ENCODE results near the gene HES5.

The HES5 gene

GRCh38 chr1:2480236-2480985 is 49.7 kb downstream of the HES5 start:
- no peak overlapping the region for H2AFZ ChIP-seq (ENCODE audit: low read depth, low read length, severe bottlenecking)
- H4K20me1 ChIP-seq (ENCODE audit: low read depth, low read length), result no peaks in the 10 kb centered on the region
- H3F3A ChIP-seq (ENCODE audit: insufficient read depth), result no peaks in the 10 kb centered on the region
- no peaks in the 10 kb centered on the region for H3K36me3 ChIP-seq (ENCODE audit: low read length)
- H3K9me3 ChIP-seq (ENCODE audit: insufficient read depth, low read length), result no peaks in the 10 kb centered on the region
- no peaks in the 10 kb centered on the region for H3K79me2 ChIP-seq (ENCODE audit: insufficient read depth, low read length)
- no peak overlapping the region for H3K9ac ChIP-seq (ENCODE audit: low read length)
- no peaks in the 10 kb centered on the region for H3K9me2 ChIP-seq (replicated peaks; ENCODE audit: insufficient read depth, low read length)
- H3K27me3 ChIP-seq (ENCODE audit: low read length), result no peaks in the 10 kb centered on the region
- H3K27ac ChIP-seq (ENCODE audit: low read depth, low read length), result no peak overlapping the region
- no peak overlapping the region for H3K4me3 ChIP-seq (ENCODE audit: insufficient read depth, low read length, poor library complexity, severe bottlenecking)
- TF ChIP-seq EZH2phosphoT487 (conservative IDR thresholded peaks at IDR 0.05; ENCODE audit: low read length) (no peak), CTCF (IDR thresholded peaks at IDR 0.05; ENCODE audit: insufficient read depth, low read length, poor library complexity, severe bottlenecking) (no peak)
- no peak overlapping the region for H3K4me2 ChIP-seq (ENCODE audit: low read depth, low read length, poor library complexity, severe bottlenecking)

- Histone ChIP-seq H3K9me3 (ENCODE audit: insufficient read depth, low read length) (no peaks in the 10 kb centered on the region), H3K27ac (ENCODE audit: low read depth, low read length) (no peak overlapping the region), H4K20me1 (ENCODE audit: low read depth, low read length) (no peaks in the 10 kb centered on the region), H3K4me2 (ENCODE audit: low read depth, low read length, poor library complexity, severe bottlenecking) (no peak overlapping the region), H3K79me2 (ENCODE audit: insufficient read depth, low read length) (no peaks in the 10 kb centered on the region), H2AFZ (ENCODE audit: low read depth, low read length, severe bottlenecking) (no peak overlapping the region), H3K36me3 (ENCODE audit: low read length) (no peaks in the 10 kb centered on the region), H3K4me3 (ENCODE audit: insufficient read depth, low read length, poor library complexity, severe bottlenecking) (no peak overlapping the region), H3K9me2 (replicated peaks; ENCODE audit: insufficient read depth, low read length) (no peaks in the 10 kb centered on the region), H3K9ac (ENCODE audit: low read length) (no peak overlapping the region), H3K27me3 (ENCODE audit: low read length) (no peaks in the 10 kb centered on the region), H3F3A (ENCODE audit: insufficient read depth) (no peaks in the 10 kb centered on the region)
- TF ChIP-seq CTCF (IDR thresholded peaks at IDR 0.05; ENCODE audit: insufficient read depth, low read length, poor library complexity, severe bottlenecking) (no peak), EZH2phosphoT487 (conservative IDR thresholded peaks at IDR 0.05; ENCODE audit: low read length) (no peak)
These were observed 50.4 kb downstream of the HES5 start for GRCh38 chr1:2479618-2480017.

- H3K4me2 ChIP-seq (ENCODE audit: low read depth, low read length, poor library complexity, severe bottlenecking), result no peak overlapping the region
- no peaks in the 10 kb centered on the region for H3K79me2 ChIP-seq (ENCODE audit: insufficient read depth, low read length)
These were observed 50.9 kb downstream of the HES5 start for GRCh38 chr1:2479186-2479585.

More at GRCh38 chr1:2479186-2479585, 50.9 kb downstream of the HES5 start:
- no peaks in the 10 kb centered on the region for H3F3A ChIP-seq (ENCODE audit: insufficient read depth)
- H3K27ac ChIP-seq (ENCODE audit: low read depth, low read length), result no peak overlapping the region
- H3K9me2 ChIP-seq (replicated peaks; ENCODE audit: insufficient read depth, low read length), result no peaks in the 10 kb centered on the region
- no peaks in the 10 kb centered on the region for H3K27me3 ChIP-seq (ENCODE audit: low read length)
- H3K9me3 ChIP-seq (ENCODE audit: insufficient read depth, low read length), result no peaks in the 10 kb centered on the region
- H4K20me1 ChIP-seq (ENCODE audit: low read depth, low read length), result no peaks in the 10 kb centered on the region
- H3K9ac ChIP-seq (ENCODE audit: low read length), result no peak overlapping the region
- no peak overlapping the region for H3K4me3 ChIP-seq (ENCODE audit: insufficient read depth, low read length, poor library complexity, severe bottlenecking)
- TF ChIP-seq CTCF (IDR thresholded peaks at IDR 0.05; ENCODE audit: insufficient read depth, low read length, poor library complexity, severe bottlenecking), result no peak
- TF ChIP-seq EZH2phosphoT487 (conservative IDR thresholded peaks at IDR 0.05; ENCODE audit: low read length), result no peak
- H2AFZ ChIP-seq (ENCODE audit: low read depth, low read length, severe bottlenecking), result no peak overlapping the region
- no peaks in the 10 kb centered on the region for H3K36me3 ChIP-seq (ENCODE audit: low read length)

Data from SU-DHL-6 (cell line).